GM23338 (cell line): ENCODE results near the gene IPO13. TPM values are rescaled to one million over a fixed set of nuclear protein-coding genes. Genes with fewer than 3 reads are reported as not detected.

ENCODE experiments used
- ATAC-seq: fragments of 200-7000 bp; cut with Tn5 transposase; 3 replicates; pipeline ENCODE4 v1.9.1; 2020
- DNase-seq: peaks from one replicate; pipeline ENCODE4 v3.0.0-alpha.2; 2015; ENCODE audit warnings: low spot score
- H2AFZ ChIP-seq: fragments of 200-600 bp; sonication (generic); 2 replicates; pipeline ENCODE4 v1.8.0; 2016; ENCODE audit warnings: antibody characterized with exemption, mild to moderate bottlenecking, moderate library complexity
- H3F3A ChIP-seq: fragments of 200-600 bp; sonication (generic); replicated peaks from 2 replicates; pipeline ENCODE4 v1.8.0; 2017; ENCODE audit warnings: antibody characterized with exemption, mixed run types, low read depth
- H3K27ac ChIP-seq: fragments of 200-600 bp; sonication (generic); 2 replicates; pipeline ENCODE4 v1.6.1; 2016; ENCODE audit warnings: low read depth
- H3K27me3 ChIP-seq: fragments of 200-600 bp; sonication (generic); 2 replicates; pipeline ENCODE4 v1.8.0; 2016; ENCODE audit warnings: mild to moderate bottlenecking, mixed run types, moderate library complexity; ENCODE audit not compliant: insufficient read depth
- H3K36me3 ChIP-seq: fragments of 200-600 bp; sonication (generic); 2 replicates; pipeline ENCODE4 v1.8.0; 2016; ENCODE audit warnings: mild to moderate bottlenecking; ENCODE audit not compliant: insufficient read depth
- H3K4me1 ChIP-seq: fragments of 200-600 bp; sonication (generic); 2 replicates; pipeline ENCODE4 v1.8.0; 2016; ENCODE audit warnings: mild to moderate bottlenecking, moderate library complexity; ENCODE audit not compliant: insufficient read depth
- H3K4me2 ChIP-seq: fragments of 200-600 bp; sonication (generic); 2 replicates; pipeline ENCODE4 v1.7.1; 2017; ENCODE audit warnings: mixed run types
- H3K4me3 ChIP-seq: fragments of 200-600 bp; sonication (generic); 2 replicates; pipeline ENCODE4 v1.6.1; 2016; ENCODE audit warnings: mixed run types
- H3K79me2 ChIP-seq: fragments of 200-600 bp; sonication (generic); replicated peaks from 2 replicates; pipeline ENCODE4 v1.8.0; 2017; ENCODE audit warnings: mild to moderate bottlenecking; ENCODE audit not compliant: insufficient read depth
- H3K9me2 ChIP-seq: fragments of 200-600 bp; sonication (generic); 2 replicates; pipeline ENCODE4 v1.8.0; 2017; ENCODE audit not compliant: insufficient read depth
- H4K20me1 ChIP-seq: fragments of 200-600 bp; sonication (generic); replicated peaks from 2 replicates; pipeline ENCODE4 v1.8.0; 2017; ENCODE audit warnings: mild to moderate bottlenecking; ENCODE audit not compliant: insufficient read depth
- H3K27ac Mint-ChIP-seq: 2 replicates; pipeline ENCODE4 v1.8.0; 2020; ENCODE audit warnings: inconsistent platforms, mild to moderate bottlenecking, moderate library complexity, mixed read lengths
- H3K27me3 Mint-ChIP-seq: 3 replicates; pipeline ENCODE4 v1.8.0; 2022; ENCODE audit warnings: low read depth, mild to moderate bottlenecking, moderate library complexity, mixed read lengths, inconsistent platforms; ENCODE audit not compliant: insufficient read depth, poor library complexity
- H3K36me3 Mint-ChIP-seq: 3 replicates; pipeline ENCODE4 v1.8.0; 2021; ENCODE audit warnings: low read depth, mild to moderate bottlenecking, inconsistent platforms, moderate library complexity, mixed read lengths
- H3K4me1 Mint-ChIP-seq: 3 replicates; pipeline ENCODE4 v1.8.0; 2020; ENCODE audit warnings: mild to moderate bottlenecking, inconsistent platforms, mixed read lengths
- H3K4me3 Mint-ChIP-seq: 3 replicates; pipeline ENCODE4 v1.8.0; 2021; ENCODE audit warnings: moderate library complexity, mild to moderate bottlenecking, inconsistent platforms, mixed read lengths
- H3K9me3 Mint-ChIP-seq: 3 replicates; pipeline ENCODE4 v1.8.0; 2020; ENCODE audit warnings: moderate library complexity, mild to moderate bottlenecking, inconsistent platforms, mixed read lengths
- CREB1 ChIP-seq: fragments of 250-450 bp; sonication (Bioruptor Pico); IDR thresholded peaks from 2 replicates; pipeline ENCODE4 v1.5.0; 2020; ENCODE audit warnings: low read depth, mild to moderate bottlenecking, moderate library complexity
- CTCF ChIP-seq, 2 experiments: fragments of 200-600 bp in 1 of 2; sonication (generic) in 1 of 2; conservative IDR thresholded peaks; 2 replicates each; pipeline versions ENCODE4 v1.5.1 to v1.6.1; 2016 to 2017; ENCODE audit warnings: antibody characterized with exemption in 2 of 2, low read depth in 2 of 2, mild to moderate bottlenecking in 2 of 2, moderate library complexity in 1 of 2
- ETS1 ChIP-seq: IDR thresholded peaks from 2 replicates; pipeline ENCODE4 v1.6.1; 2016; ENCODE audit warnings: antibody characterized with exemption
- EZH2 ChIP-seq: fragments of 200-600 bp; sonication (generic); IDR thresholded peaks from one replicate; pipeline ENCODE4 v1.8.0; 2017; ENCODE audit warnings: antibody characterized with exemption, mild to moderate bottlenecking, low read depth; ENCODE audit not compliant: unreplicated experiment
- EZH2phosphoT487 ChIP-seq: fragments of 200-600 bp; sonication (generic); IDR thresholded peaks from one replicate; pipeline ENCODE4 v1.8.1; 2018; ENCODE audit warnings: antibody characterized with exemption; ENCODE audit not compliant: unreplicated experiment
- JUNB ChIP-seq: IDR thresholded peaks from one replicate; pipeline ENCODE4 v1.6.1; 2016; ENCODE audit warnings: antibody characterized with exemption; ENCODE audit not compliant: unreplicated experiment
- NANOG ChIP-seq: IDR thresholded peaks from 2 replicates; pipeline ENCODE4 v1.6.1; 2016; ENCODE audit warnings: antibody characterized with exemption, borderline replicate concordance
- POLR2AphosphoS5 ChIP-seq: IDR thresholded peaks from 2 replicates; pipeline ENCODE4 v1.6.1; 2016; ENCODE audit warnings: antibody characterized with exemption, low read depth
- STAT1 ChIP-seq: IDR thresholded peaks from one replicate; pipeline ENCODE4 v1.6.1; 2016; ENCODE audit warnings: antibody characterized with exemption; ENCODE audit not compliant: unreplicated experiment
- ZNF114 ChIP-seq: fragments of 250-450 bp; sonication (Bioruptor Pico); IDR thresholded peaks from 2 replicates; pipeline ENCODE4 v1.5.0; 2020; ENCODE audit warnings: mild to moderate bottlenecking, moderate library complexity
- ZNF331 ChIP-seq: fragments of 250-450 bp; sonication (Bioruptor Pico); IDR thresholded peaks from 2 replicates; pipeline ENCODE4 v1.5.0; 2020; ENCODE audit warnings: low read depth, mild to moderate bottlenecking, moderate library complexity
- ZNF462 ChIP-seq: fragments of 250-450 bp; sonication (Bioruptor Pico); IDR thresholded peaks from 2 replicates; pipeline ENCODE4 v1.5.0; 2020; ENCODE audit warnings: mild to moderate bottlenecking, moderate library complexity
- polyA plus RNA-seq: library from polyadenylated mRNA; unstranded; fragments of >200 nt; fragmentation: Nextera tagmentation; extraction: Ambion mirVana; gene quantifications from 2 replicates; pipeline ENCODE4 v1.2.1, GENCODE V29; 2016
- total RNA-seq: library from RNA; depleted of rRNA; stranded (reverse); fragments of >200 nt; shearing (Covaris generic); gene quantifications from 2 replicates; pipeline ENCODE4 v1.2.3, GENCODE V29; 2014
- TF ChIP-seq, protein P1 (sequence below): IDR thresholded peaks from one replicate; pipeline ENCODE4 v1.6.1; 2018; ENCODE audit warnings: antibody characterized with exemption; ENCODE audit not compliant: unreplicated experiment

The IPO13 gene
- total and polyA plus RNA-seq, 2 experiments from 2014 or later: 10.4 to 22.8 TPM

GRCh38 chr1:43981636-43982035 lies 34.9 kb downstream of the IPO13 start:
- Mint-ChIP-seq H3K27me3 (peaks cover 30% of the 10 kb centered on the region), H3K4me1 (peaks cover 31% of the 10 kb centered on the region), H3K27ac (no peak overlapping the region), H3K4me3 (no peak overlapping the region), H3K36me3 (peaks cover 54% of the 10 kb centered on the region), H3K9me3 (no peaks in the 10 kb centered on the region)
- peaks cover 8% of the 10 kb centered on the region for H3K79me2 ChIP-seq
- H3K27me3 ChIP-seq: no peaks in the 10 kb centered on the region
- no peak overlapping the region for H3K4me3 ChIP-seq
- H3F3A ChIP-seq: peaks cover 20% of the 10 kb centered on the region; the same call in 1 of the 2 replicates
- H2AFZ ChIP-seq: no peak overlapping the region
- peaks cover 7% of the 10 kb centered on the region for H4K20me1 ChIP-seq
- ATAC-seq: no peak
- H3K27ac ChIP-seq: no peak overlapping the region
- no peak overlapping the region for H3K4me2 ChIP-seq
- H3K36me3 ChIP-seq: 0 out of 2 replicates have a peak, but pooled peaks cover 7% of the 10 kb centered on the region
- H3K4me1 ChIP-seq: peaks cover 10% of the 10 kb centered on the region; the same call in 1 of the 2 replicates
- TF ChIP-seq, protein P1, sequence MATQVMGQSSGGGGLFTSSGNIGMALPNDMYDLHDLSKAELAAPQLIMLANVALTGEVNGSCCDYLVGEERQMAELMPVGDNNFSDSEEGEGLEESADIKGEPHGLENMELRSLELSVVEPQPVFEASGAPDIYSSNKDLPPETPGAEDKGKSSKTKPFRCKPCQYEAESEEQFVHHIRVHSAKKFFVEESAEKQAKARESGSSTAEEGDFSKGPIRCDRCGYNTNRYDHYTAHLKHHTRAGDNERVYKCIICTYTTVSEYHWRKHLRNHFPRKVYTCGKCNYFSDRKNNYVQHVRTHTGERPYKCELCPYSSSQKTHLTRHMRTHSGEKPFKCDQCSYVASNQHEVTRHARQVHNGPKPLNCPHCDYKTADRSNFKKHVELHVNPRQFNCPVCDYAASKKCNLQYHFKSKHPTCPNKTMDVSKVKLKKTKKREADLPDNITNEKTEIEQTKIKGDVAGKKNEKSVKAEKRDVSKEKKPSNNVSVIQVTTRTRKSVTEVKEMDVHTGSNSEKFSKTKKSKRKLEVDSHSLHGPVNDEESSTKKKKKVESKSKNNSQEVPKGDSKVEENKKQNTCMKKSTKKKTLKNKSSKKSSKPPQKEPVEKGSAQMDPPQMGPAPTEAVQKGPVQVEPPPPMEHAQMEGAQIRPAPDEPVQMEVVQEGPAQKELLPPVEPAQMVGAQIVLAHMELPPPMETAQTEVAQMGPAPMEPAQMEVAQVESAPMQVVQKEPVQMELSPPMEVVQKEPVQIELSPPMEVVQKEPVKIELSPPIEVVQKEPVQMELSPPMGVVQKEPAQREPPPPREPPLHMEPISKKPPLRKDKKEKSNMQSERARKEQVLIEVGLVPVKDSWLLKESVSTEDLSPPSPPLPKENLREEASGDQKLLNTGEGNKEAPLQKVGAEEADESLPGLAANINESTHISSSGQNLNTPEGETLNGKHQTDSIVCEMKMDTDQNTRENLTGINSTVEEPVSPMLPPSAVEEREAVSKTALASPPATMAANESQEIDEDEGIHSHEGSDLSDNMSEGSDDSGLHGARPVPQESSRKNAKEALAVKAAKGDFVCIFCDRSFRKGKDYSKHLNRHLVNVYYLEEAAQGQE: no peak
- TF ChIP-seq EZH2phosphoT487 (no peak), JUNB (no peak), ZNF331 (CRISPR knock-in tag) (no peak), NANOG (no peak), ZNF462 (CRISPR knock-in tag) (no peak), ETS1 (no peak), POLR2AphosphoS5 (no peak), STAT1 (no peak), EZH2 (no peak), CREB1 (CRISPR knock-in tag) (no peak), CTCF (conservative IDR thresholded peaks at IDR 0.05; ENCODE audit: low read depth in 2 of 2) (no peak), ZNF114 (no peak)
- DNase-seq: no peak
- no peaks in the 10 kb centered on the region for H3K9me2 ChIP-seq
